Endometrial microvascular endothelial cells (primary cell): ENCODE data around the gene ZC3H4. TPM values are rescaled to one million over a fixed set of nuclear protein-coding genes. Genes with fewer than 3 reads are reported as not detected.

Source experiments
- total RNA-seq: library from RNA; depleted of rRNA; stranded (reverse); fragments of >200 nt; gene quantifications from one replicate; pipeline ENCODE4 v1.2.3, GENCODE V29; 2015; ENCODE audit errors: inconsistent ontology term

The ZC3H4 gene
- total RNA-seq, 1 donor from 2014 or later, result 25.3 TPM

Other genes with a start within 250 kb of the ZC3H4 start
- gene NPAS1, start 93.9 kb downstream of the ZC3H4 start, total RNA-seq, result not detected
- gene TMEM160, start 65.2 kb downstream of the ZC3H4 start, total RNA-seq, result 46.5 TPM
- gene SAE1, start 17.1 kb upstream of the ZC3H4 start, total RNA-seq, result 247 TPM
- gene BBC3, start 117.4 kb upstream of the ZC3H4 start, total RNA-seq, result 12.4 TPM
- 8.2 TPM for gene CCDC9, start 142.7 kb upstream of the ZC3H4 start, total RNA-seq
- gene INAFM1, start 161.1 kb upstream of the ZC3H4 start, total RNA-seq, result not detected
- not detected for gene C5AR1, start 196.1 kb upstream of the ZC3H4 start, total RNA-seq
- not detected for gene C5AR2, start 218.4 kb upstream of the ZC3H4 start, total RNA-seq
- 20.0 TPM for gene DHX34, start 235.5 kb upstream of the ZC3H4 start, total RNA-seq